Neural cell (in vitro differentiated cells): ENCODE measurements around the gene ZNF714. TPM values are rescaled to one million over a fixed set of nuclear protein-coding genes. Genes with fewer than 3 reads are reported as not detected.

ENCODE experiments used
- H2AFZ ChIP-seq: fragments of 200-600, 300-800 bp; sonication (generic), shearing (Covaris generic); 2 replicates; pipeline ENCODE4 v1.6.0; 2014; ENCODE audit warnings: low read depth, mild to moderate bottlenecking, antibody characterized with exemption, low read length, moderate library complexity
- H3F3A ChIP-seq: fragments of 200-600 bp; shearing (Covaris generic); 2 replicates; pipeline ENCODE4 v1.6.1; 2016; ENCODE audit warnings: mild to moderate bottlenecking, moderate library complexity, mixed read lengths, antibody characterized with exemption, low read length; ENCODE audit not compliant: insufficient read depth, poor library complexity, severe bottlenecking
- H3K27ac ChIP-seq: fragments of 200-600, 300-800 bp; sonication (generic), shearing (Covaris generic); 2 replicates; pipeline ENCODE4 v1.5.1; 2014; ENCODE audit warnings: mild to moderate bottlenecking, low read length, moderate library complexity
- H3K27me3 ChIP-seq: fragments of 300-800, 200-600 bp; sonication (generic), shearing (Covaris generic); 2 replicates; pipeline ENCODE4 v1.6.0; 2014; ENCODE audit warnings: mild to moderate bottlenecking, low read depth, low read length, moderate library complexity; ENCODE audit not compliant: insufficient read depth
- H3K36me3 ChIP-seq: fragments of 300-800, 200-600 bp; sonication (generic), shearing (Covaris generic); 2 replicates; pipeline ENCODE4 v1.5.1; 2014; ENCODE audit warnings: mild to moderate bottlenecking, antibody characterized with exemption, low read length, moderate library complexity; ENCODE audit not compliant: insufficient read depth
- H3K4me2 ChIP-seq: fragments of 300-800, 200-600 bp; sonication (generic), shearing (Covaris generic); 2 replicates; pipeline ENCODE4 v1.6.0; 2014; ENCODE audit warnings: mild to moderate bottlenecking, low read length
- H3K4me3 ChIP-seq: fragments of 300-800, 200-600 bp; sonication (generic), shearing (Covaris generic); 2 replicates; pipeline ENCODE4 v1.5.1; 2014; ENCODE audit warnings: mild to moderate bottlenecking, low read length, moderate library complexity
- H3K79me2 ChIP-seq: fragments of 200-600 bp; shearing (Covaris generic); replicated peaks from 2 replicates; pipeline ENCODE4 v1.6.0; 2014; ENCODE audit warnings: mild to moderate bottlenecking, low read length, moderate library complexity; ENCODE audit not compliant: insufficient read depth
- H3K9ac ChIP-seq: fragments of 300-800, 200-600 bp; sonication (generic), shearing (Covaris generic); 2 replicates; pipeline ENCODE4 v1.6.1; 2016; ENCODE audit warnings: mild to moderate bottlenecking, low read length, mixed read lengths
- H3K9me2 ChIP-seq: fragments of 200-600 bp; shearing (Covaris generic); 2 replicates; pipeline ENCODE4 v1.6.1; 2016; ENCODE audit warnings: mild to moderate bottlenecking, low read length, mixed read lengths; ENCODE audit not compliant: insufficient read depth
- H3K9me3 ChIP-seq: fragments of 200-600, 300-800 bp; sonication (generic), shearing (Covaris generic); 2 replicates; pipeline ENCODE4 v1.6.1; 2016; ENCODE audit warnings: mild to moderate bottlenecking, mixed run types, low read length, moderate library complexity, mixed read lengths
- H4K20me1 ChIP-seq: fragments of 200-600 bp; shearing (Covaris generic); 2 replicates; pipeline ENCODE4 v1.6.1; 2016; ENCODE audit warnings: mild to moderate bottlenecking, mixed run types; ENCODE audit not compliant: insufficient read depth
- CTCF ChIP-seq: fragments of 450-650 bp; IDR thresholded peaks from 2 replicates; pipeline ENCODE4 v1.5.1; 2014; ENCODE audit warnings: antibody characterized with exemption, mild to moderate bottlenecking, moderate library complexity; ENCODE audit not compliant: poor library complexity, severe bottlenecking
- EP300 ChIP-seq: fragments of 450-650 bp; conservative IDR thresholded peaks from 2 replicates; pipeline ENCODE4 v1.6.1; 2014; ENCODE audit warnings: antibody characterized with exemption, mild to moderate bottlenecking, moderate library complexity; ENCODE audit not compliant: poor library complexity, severe bottlenecking
- EZH2 ChIP-seq: fragments of 200-600, 300-800 bp; shearing (Covaris generic), sonication (generic); IDR thresholded peaks from 2 replicates; pipeline ENCODE4 v1.6.1; 2014; ENCODE audit warnings: antibody characterized with exemption, low read length, borderline replicate concordance, mild to moderate bottlenecking; ENCODE audit not compliant: insufficient read depth, poor library complexity, severe bottlenecking
- MXI1 ChIP-seq: fragments of 450-650 bp; conservative IDR thresholded peaks from 2 replicates; pipeline ENCODE4 v1.6.1; 2014; ENCODE audit warnings: antibody characterized with exemption, mild to moderate bottlenecking; ENCODE audit not compliant: poor library complexity, severe bottlenecking
- POLR2AphosphoS5 ChIP-seq: IDR thresholded peaks from 2 replicates; pipeline ENCODE4 v1.6.1; 2012
- RAD21 ChIP-seq: fragments of 450-650 bp; conservative IDR thresholded peaks from 2 replicates; pipeline ENCODE4 v1.6.1; 2014; ENCODE audit warnings: antibody characterized with exemption, mild to moderate bottlenecking, moderate library complexity
- REST ChIP-seq: IDR thresholded peaks from 2 replicates; pipeline ENCODE4 v1.6.1; 2012; ENCODE audit warnings: borderline replicate concordance
- SMC3 ChIP-seq: fragments of 450-650 bp; conservative IDR thresholded peaks from 2 replicates; pipeline ENCODE4 v1.6.1; 2014; ENCODE audit warnings: antibody characterized with exemption, mild to moderate bottlenecking, moderate library complexity; ENCODE audit not compliant: poor library complexity
- TAF1 ChIP-seq: IDR thresholded peaks from 2 replicates; pipeline ENCODE4 v1.6.1; 2012; ENCODE audit warnings: low read depth
- polyA plus RNA-seq: library from polyadenylated mRNA; depleted of rRNA; stranded (reverse); fragments of >200 nt; gene quantifications from 2 replicates; pipeline ENCODE4 v1.2.3, GENCODE V29; 2014

The ZNF714 gene
- polyA plus RNA-seq, 1 donor from 2014 or later, result 68.8 TPM

DNA sequence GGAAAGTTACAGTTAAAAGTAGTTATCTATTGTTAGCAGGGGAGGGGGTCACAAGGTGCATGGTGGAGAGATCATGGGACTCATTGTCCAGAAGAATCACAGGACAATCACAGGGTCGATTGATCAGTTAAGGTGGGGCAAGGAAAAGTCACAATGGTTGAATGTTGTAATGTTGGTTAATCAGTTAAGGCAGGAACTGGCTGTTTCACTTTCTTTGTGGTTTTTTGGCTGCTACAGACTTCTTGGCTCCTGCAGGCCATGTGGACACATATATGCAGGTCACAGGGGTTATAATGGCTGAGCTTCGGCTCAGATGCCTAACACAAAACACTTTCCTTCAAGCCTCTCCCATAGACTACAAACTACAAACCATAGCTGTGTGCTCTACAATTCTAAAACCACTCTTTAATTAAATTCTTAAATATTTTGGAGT is 52.9 kb downstream of the ZNF714 start:
- H4K20me1 ChIP-seq, result no peaks in the 10 kb centered on the region
- no peaks in the 10 kb centered on the region for H3K27me3 ChIP-seq
- H3F3A ChIP-seq, result no peaks in the 10 kb centered on the region
- no peak for TF ChIP-seq POLR2AphosphoS5
- TF ChIP-seq TAF1, result no peak
- TF ChIP-seq MXI1, result no peak
- TF ChIP-seq REST, result no peak
- no peak for TF ChIP-seq CTCF
- no peak for TF ChIP-seq SMC3
- no peaks in the 10 kb centered on the region for H3K9me3 ChIP-seq
- H3K9ac ChIP-seq, result no peak overlapping the region
- H2AFZ ChIP-seq, result no peak overlapping the region
- no peak overlapping the region for H3K4me3 ChIP-seq
- H3K4me2 ChIP-seq, result no peak overlapping the region
- no peaks in the 10 kb centered on the region for H3K9me2 ChIP-seq
- H3K36me3 ChIP-seq, result no peaks in the 10 kb centered on the region
- H3K27ac ChIP-seq, result no peak overlapping the region
- H3K79me2 ChIP-seq, result no peaks in the 10 kb centered on the region

DNA sequence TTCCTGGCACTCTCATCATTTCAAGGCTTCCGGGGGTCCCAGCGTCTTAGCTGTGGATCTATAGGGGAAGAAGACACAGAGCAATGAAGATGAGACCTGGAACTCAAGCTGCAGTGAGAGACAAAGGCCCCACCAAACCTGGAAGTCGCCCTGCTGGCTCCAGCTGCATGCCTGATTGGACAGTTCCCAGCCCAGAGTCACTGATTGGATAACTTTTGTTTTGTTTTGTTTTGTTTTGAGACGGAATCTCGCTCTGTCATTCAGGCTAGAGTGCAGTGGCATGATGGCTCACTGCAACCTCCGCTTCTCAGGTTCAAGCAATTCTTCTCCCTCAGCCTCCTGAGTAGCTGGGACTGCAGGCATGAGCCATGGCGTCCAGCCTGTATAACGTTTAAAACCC is 53.4 kb downstream of the ZNF714 start:
- H3K9me3 ChIP-seq, result no peaks in the 10 kb centered on the region
- no peak overlapping the region for H2AFZ ChIP-seq
- H3K9ac ChIP-seq, result no peak overlapping the region
- H3F3A ChIP-seq, result no peaks in the 10 kb centered on the region
- no peaks in the 10 kb centered on the region for H3K27me3 ChIP-seq
- H3K4me3 ChIP-seq, result no peak overlapping the region
- no peaks in the 10 kb centered on the region for H3K9me2 ChIP-seq
- H3K27ac ChIP-seq, result no peak overlapping the region
- no peaks in the 10 kb centered on the region for H4K20me1 ChIP-seq
- TF ChIP-seq POLR2AphosphoS5 (no peak), MXI1 (no peak), RAD21 (no peak), SMC3 (no peak)
- H3K36me3 ChIP-seq, result no peaks in the 10 kb centered on the region
- H3K79me2 ChIP-seq, result no peaks in the 10 kb centered on the region
- H3K4me2 ChIP-seq, result no peak overlapping the region

DNA sequence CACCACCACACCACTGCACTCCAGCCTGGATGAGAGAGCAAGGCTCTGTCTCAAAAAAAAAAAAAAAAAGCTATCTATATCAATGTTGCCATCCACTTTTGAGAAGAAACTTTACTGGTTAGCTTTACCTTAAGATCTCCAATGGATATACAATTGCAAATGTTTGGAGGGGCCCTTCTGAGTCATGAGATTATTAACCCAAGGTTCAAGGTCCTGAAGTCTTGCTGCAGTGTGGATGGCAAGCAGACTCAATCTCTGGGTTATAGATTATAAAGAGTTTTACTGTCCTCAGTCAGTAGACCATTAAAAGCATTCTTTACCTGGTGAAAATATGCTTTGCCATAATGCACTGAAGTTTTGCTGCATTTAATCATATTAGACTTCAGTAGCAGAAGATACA is 56.1 kb downstream of the ZNF714 start:
- Histone ChIP-seq H3K36me3 (no peaks in the 10 kb centered on the region), H3K27ac (no peak overlapping the region), H3K4me3 (no peak overlapping the region), H3K9me2 (no peaks in the 10 kb centered on the region), H3K9ac (no peak overlapping the region), H3K27me3 (no peaks in the 10 kb centered on the region), H3K79me2 (peaks cover 10% of the 10 kb centered on the region), H3K9me3 (no peaks in the 10 kb centered on the region), H2AFZ (no peak overlapping the region), H4K20me1 (no peaks in the 10 kb centered on the region), H3F3A (no peaks in the 10 kb centered on the region), H3K4me2 (no peak overlapping the region)
- TF ChIP-seq CTCF (no peak), RAD21 (no peak), MXI1 (no peak), SMC3 (no peak), EP300 (no peak), TAF1 (no peak), EZH2 (no peak), REST (no peak), POLR2AphosphoS5 (no peak)
